Measurements from ENCODE around the gene COL4A2. TPM values are rescaled to one million over a fixed set of nuclear protein-coding genes. Genes with fewer than 3 reads are reported as not detected.
"Not testable (repeated sequence)": the region's sequence is repeated elsewhere in the genome, so short reads cannot be mapped to it uniquely, and the experiment has no call there.

Gene COL4A2
- total RNA-seq, 1 donor from 2014 or later = 159 TPM

DNA sequence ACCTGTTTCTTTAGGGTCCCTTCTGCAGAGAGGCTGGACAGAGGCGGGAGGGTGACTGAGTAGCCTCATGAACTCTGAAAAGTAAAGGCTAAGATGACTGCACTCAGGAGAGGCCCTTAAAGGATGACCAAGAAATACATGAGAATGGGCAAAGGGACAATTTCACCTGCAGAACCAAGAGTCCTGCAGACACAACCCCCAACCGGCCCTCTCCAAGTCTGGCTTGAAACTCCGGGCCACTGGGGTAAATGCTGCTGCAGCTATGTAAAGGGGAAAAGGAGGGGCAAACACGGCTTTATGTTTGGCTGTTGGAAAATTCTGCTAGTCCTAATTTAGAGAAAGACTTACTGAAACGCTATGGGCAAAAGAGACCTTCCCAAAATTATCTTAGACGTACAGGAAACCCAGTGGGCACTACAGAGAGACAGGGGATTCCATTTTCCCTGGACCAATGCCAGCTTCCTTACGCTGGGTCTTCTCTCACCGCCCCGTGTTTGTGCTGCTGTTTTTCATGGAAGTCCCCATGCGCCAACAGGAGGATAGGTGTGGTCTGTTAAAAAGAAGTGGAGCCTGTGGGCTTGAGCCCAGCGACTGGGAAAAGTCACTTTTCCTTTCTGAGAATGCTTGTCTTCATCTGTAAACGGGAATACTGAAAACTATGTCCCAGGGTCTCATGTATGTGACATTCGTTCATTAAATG, 10.6 kb downstream of the COL4A2 start:
- no peak for DNase-seq (ENCODE audit: low read depth, low spot score)
- H3K27ac Mint-ChIP-seq (ENCODE audit: unreplicated experiment) = no peak overlapping the region
- peaks cover 2% of the 10 kb centered on the region for H3K9me3 Mint-ChIP-seq
- H3K4me3 Mint-ChIP-seq = no peak overlapping the region
- peaks cover 20% of the 10 kb centered on the region for H3K4me1 Mint-ChIP-seq
- peaks cover 14% of the 10 kb centered on the region for H3K36me3 Mint-ChIP-seq (ENCODE audit: low read depth)
- TF ChIP-seq CTCF (conservative IDR thresholded peaks at IDR 0.05) = no peak
- no peaks in the 10 kb centered on the region for H3K27me3 Mint-ChIP-seq (ENCODE audit: low read depth)

DNA sequence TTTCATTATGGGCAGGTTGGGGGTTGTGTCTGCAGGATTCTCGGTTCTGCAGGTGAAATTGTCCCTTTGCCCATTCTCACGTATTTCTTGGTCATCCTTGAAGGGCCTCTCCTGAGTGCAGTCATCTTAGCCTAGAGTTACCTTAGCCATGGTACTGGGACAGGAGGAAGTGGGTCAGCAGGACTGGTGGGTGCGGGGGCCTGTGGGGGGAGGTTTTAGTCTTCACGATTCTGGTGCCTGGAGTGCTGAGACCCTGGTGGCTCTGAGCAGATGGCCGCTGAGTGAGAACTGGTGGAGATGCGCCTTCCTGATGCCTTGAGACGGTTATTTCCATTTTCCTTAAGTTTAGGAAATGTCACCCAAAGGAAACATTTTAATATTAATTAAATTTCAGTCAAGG, 11.8 kb downstream of the COL4A2 start:
- Mint-ChIP-seq H3K27me3 (ENCODE audit: low read depth) (no peaks in the 10 kb centered on the region), H3K4me3 (no peak overlapping the region), H3K36me3 (ENCODE audit: low read depth) (peaks cover 14% of the 10 kb centered on the region), H3K9me3 (peaks cover 2% of the 10 kb centered on the region), H3K27ac (ENCODE audit: unreplicated experiment) (no peak overlapping the region), H3K4me1 (peaks cover 12% of the 10 kb centered on the region)
- TF ChIP-seq CTCF (conservative IDR thresholded peaks at IDR 0.05) = no peak
- no peak for DNase-seq (ENCODE audit: low read depth, low spot score)

- peaks cover 7% of the 10 kb centered on the region for H3K4me1 Mint-ChIP-seq
- H3K9me3 Mint-ChIP-seq = peaks cover 2% of the 10 kb centered on the region
- TF ChIP-seq CTCF (conservative IDR thresholded peaks at IDR 0.05) = no peak
- no peaks in the 10 kb centered on the region for H3K27me3 Mint-ChIP-seq (ENCODE audit: low read depth)
- no peak overlapping the region for H3K4me3 Mint-ChIP-seq
- H3K27ac Mint-ChIP-seq (ENCODE audit: unreplicated experiment) = no peak overlapping the region
- peaks cover 14% of the 10 kb centered on the region for H3K36me3 Mint-ChIP-seq (ENCODE audit: low read depth)
- no peak for DNase-seq (ENCODE audit: low read depth, low spot score)
Observed at GRCh38 chr13:110319397-110319773, 12.3 kb downstream of the COL4A2 start.

DNA sequence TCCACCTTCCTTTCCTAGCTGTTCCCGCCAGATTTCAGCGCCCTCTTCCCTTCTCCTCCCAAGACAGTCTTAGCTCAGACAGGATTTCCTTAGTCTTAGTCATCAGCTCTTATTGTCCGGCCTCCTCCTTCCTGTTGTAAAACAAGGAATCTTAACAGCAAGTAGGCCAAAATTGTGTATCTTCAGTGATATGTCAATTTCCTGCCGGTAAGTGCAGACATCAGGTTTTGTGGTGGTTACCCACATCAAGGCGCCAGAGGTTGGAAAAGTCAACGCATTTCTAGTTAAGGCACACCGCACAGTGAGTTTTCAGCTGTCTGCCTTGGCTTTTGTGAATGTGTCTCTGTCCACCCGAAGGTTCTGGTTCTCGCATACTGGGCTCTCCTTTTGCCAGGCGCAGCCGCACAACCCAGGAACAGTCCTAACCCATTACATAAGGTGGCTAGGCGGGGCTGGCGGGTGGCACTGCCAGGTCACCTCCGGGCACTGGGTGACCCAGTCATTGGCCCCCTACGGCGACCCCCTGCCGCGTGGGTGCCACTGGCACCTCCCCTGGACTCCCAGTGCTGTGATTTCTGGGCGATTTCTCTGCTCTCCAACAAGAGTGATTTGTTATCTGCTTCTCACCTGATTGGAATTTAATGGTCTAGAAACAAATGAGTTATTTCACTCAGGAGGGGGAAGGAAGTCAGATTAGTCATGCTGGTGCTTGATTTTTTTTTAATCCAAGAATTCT, 12.9 kb downstream of the COL4A2 start:
- DNase-seq (ENCODE audit: low read depth, low spot score) = no peak
- Mint-ChIP-seq H3K27ac (ENCODE audit: unreplicated experiment) (no peak overlapping the region), H3K4me3 (no peak overlapping the region), H3K27me3 (ENCODE audit: low read depth) (no peaks in the 10 kb centered on the region), H3K36me3 (ENCODE audit: low read depth) (peaks cover 14% of the 10 kb centered on the region), H3K9me3 (peaks cover 2% of the 10 kb centered on the region), H3K4me1 (peaks cover 11% of the 10 kb centered on the region)
- TF ChIP-seq CTCF (conservative IDR thresholded peaks at IDR 0.05) = no peak

GRCh38 chr13:110320645-110321044, 13.6 kb downstream of the COL4A2 start:
- Mint-ChIP-seq H3K27ac (ENCODE audit: unreplicated experiment) (no peak overlapping the region), H3K4me3 (no peak overlapping the region), H3K36me3 (ENCODE audit: low read depth) (peaks cover 12% of the 10 kb centered on the region), H3K9me3 (peaks cover 2% of the 10 kb centered on the region), H3K27me3 (ENCODE audit: low read depth) (no peaks in the 10 kb centered on the region), H3K4me1 (peaks cover 16% of the 10 kb centered on the region)
- DNase-seq (ENCODE audit: low read depth, low spot score) = no peak
- no peak for TF ChIP-seq CTCF (conservative IDR thresholded peaks at IDR 0.05)

GRCh38 chr13:110321573-110321972, 14.5 kb downstream of the COL4A2 start:
- Mint-ChIP-seq H3K36me3 (ENCODE audit: low read depth) (peaks cover 14% of the 10 kb centered on the region), H3K4me1 (peaks cover 21% of the 10 kb centered on the region)
- H3K4me3 Mint-ChIP-seq; H3K27ac Mint-ChIP-seq (ENCODE audit: unreplicated experiment); DNase-seq (ENCODE audit: low read depth, low spot score); H3K27me3 Mint-ChIP-seq (ENCODE audit: low read depth); H3K9me3 Mint-ChIP-seq: not testable (repeated sequence)

All from neural crest cell (in vitro differentiated cells).